Pancreas (tissue), 10 donors: ENCODE results near the gene TRNAU1AP. TPM values are rescaled to one million over a fixed set of nuclear protein-coding genes. Genes with fewer than 3 reads are reported as not detected.

Source experiments
- ATAC-seq, 4 donors: fragments of 200-7000 bp; cut with Tn5 transposase; one replicate each; pipeline versions ENCODE4 v1.8.0 to v1.9.1; 2020; ENCODE audit warnings: mild to moderate bottlenecking in 4 of 4, moderate library complexity in 4 of 4
- DNase-seq, 6 donors: peaks; one replicate each; pipeline ENCODE4 v3.0.0-alpha.2; 2020
- FAIRE-seq: peaks from 2 replicates; lab custom pipeline; 2012; peaks lifted over from hg19 to GRCh38; lab: Jason Lieb, UNC
- H3K27ac ChIP-seq, 4 donors: fragments of 200-600 bp; sonication (generic); 1 replicate in 3 of 4; 2 replicates in 1 of 4; pipeline versions ENCODE4 v1.5.0 to v1.8.0; 2020
- H3K27me3 ChIP-seq, 4 donors: fragments of 200-600 bp; one replicate each; pipeline ENCODE4 v1.8.0; 2021
- H3K36me3 ChIP-seq, 3 donors: fragments of 200-600 bp; sonication (generic) in 1 of 3; one replicate each; pipeline versions ENCODE4 v1.5.0 to v1.8.0; 2020 to 2021
- H3K4me1 ChIP-seq, 3 donors: fragments of 200-600 bp; one replicate each; pipeline ENCODE4 v1.8.0; 2021
- H3K4me3 ChIP-seq, 4 donors: fragments of 200-600 bp; sonication (generic) in 2 of 4; one replicate each; pipeline versions ENCODE4 v1.5.0 to v1.8.0; 2020 to 2021
- H3K9me3 ChIP-seq, 4 donors: fragments of 200-600 bp; one replicate each; pipeline ENCODE4 v1.8.0; 2021
- CTCF ChIP-seq, 4 donors: fragments of 200-600 bp; sonication (generic) in 3 of 4; IDR thresholded peaks; one replicate each; pipeline versions ENCODE4 v1.5.0 to v1.8.0; 2021; ENCODE audit warnings: antibody characterized with exemption in 4 of 4
- WGBS, 2 donors: extraction: QIAGEN DNeasy Blood & Tissue Kit; methylation state at CpG; one replicate each; pipeline ENCODE4 v1.1.7; 2013; 5-methylcytosine and 5-hydroxymethylcytosine counted together
- intact Hi-C, 3 donors: fragments of 100-400 bp; cut with DNase I; formaldehyde crosslinking; loops; one replicate each; pipeline versions ENCODE4 v1.11.1 to v1.14.2; 2022
- polyA plus RNA-seq, 2 donors: library from polyadenylated mRNA; stranded (reverse); fragments of 200-250 nt; gene quantifications; one replicate each; pipeline ENCODE4 v1.2.3, GENCODE V29; 2013
- total RNA-seq, 6 donors: library from RNA; stranded (reverse); fragmentation: NEBNext Ultra II Directional in 4 of 6; extraction: Animal tissue kit (Norgen Biotek cat#: 25700) in 4 of 6; gene quantifications; one replicate each; pipeline versions ENCODE4 v1.2.1 to v1.2.4, GENCODE V29; 2021 to 2023
- donor health status: healthy with polysubstance abuse.
- donor health status: DM: no; HTN: no; CAD: no; lungs with moderate emphysema.
- donor health status: DM: no; HTN: no; CAD: no.
- donor health status: control.
- donor health status: control.
- donor health status: Bipolar disorder and iron deficiency.
- donor health status: DM: yes; HTN: yes; CAD: no.
- donor health status: DM: no; HTN: no; CAD: no.
- donor health status: DM: no; HTN: no; CAD: no.
- donor health status: DM: yes; HTN: yes; CAD: no.

The TRNAU1AP gene
- total and polyA plus RNA-seq, 8 donors = 5.5 to 17.8 (median 10.5) TPM

GRCh38 chr1:28606771-28607170 lies 53.9 kb downstream of the TRNAU1AP start:
- FAIRE-seq (no peak), ATAC-seq (no peak), DNase-seq (no peak)
- no peaks in the 10 kb centered on the region for H3K27me3 ChIP-seq
- H3K27ac ChIP-seq = no peak overlapping the region
- intact Hi-C loops = loop anchor here in 1 of 3 donors (10.0 kb wide), 1 partner anchor 82 kb away; no protein-coding TSS in a partner anchor
- H3K4me1 ChIP-seq = no peaks in the 10 kb centered on the region
- WGBS, 2 donors = 89 to 93% methylated on average over 2 of the region's 2 CpGs
- no peak overlapping the region for H3K4me3 ChIP-seq
- no peaks in the 10 kb centered on the region for H3K9me3 ChIP-seq
- TF ChIP-seq CTCF (IDR thresholded peaks at IDR 0.05) = no peak
- H3K36me3 ChIP-seq = peaks cover 0 to 44% (median 12%) of the 10 kb centered on the region in 3 donors

- 83 to 86% methylated on average over 5 of the region's 5 CpGs for WGBS, 2 donors
- intact Hi-C loops = no loop called here
Measured at GRCh38 chr1:28613175-28613574, 60.3 kb downstream of the TRNAU1AP start.

More at GRCh38 chr1:28613175-28613574, 60.3 kb downstream of the TRNAU1AP start:
- Histone ChIP-seq H3K36me3 (peaks cover 0 to 46% (median 8%) of the 10 kb centered on the region in 3 donors), H3K4me1 (no peaks in the 10 kb centered on the region), H3K4me3 (no peak overlapping the region), H3K9me3 (no peaks in the 10 kb centered on the region), H3K27me3 (no peaks in the 10 kb centered on the region), H3K27ac (no peak overlapping the region)
- no peak for DNase-seq
- no peak for FAIRE-seq
- ATAC-seq = no peak
- no peak for TF ChIP-seq CTCF (IDR thresholded peaks at IDR 0.05)

Other genes with a start within 250 kb of the TRNAU1AP start
- gene MED18, start 224.0 kb upstream of the TRNAU1AP start, total RNA-seq = 1 to 10 TPM; 4.3 to 7.9 (median 6.5) TPM
- 10 to 100 TPM in 1 of 2 donors, 1 to 10 TPM in 1; 7.9 to 12.5 TPM for gene MED18, start 224.0 kb upstream of the TRNAU1AP start, polyA plus RNA-seq
- 10 to 100 TPM; 13.5 to 25.8 (median 15.9) TPM for gene PHACTR4, start 183.3 kb upstream of the TRNAU1AP start, total RNA-seq
- gene PHACTR4, start 183.3 kb upstream of the TRNAU1AP start, polyA plus RNA-seq = 10 to 100 TPM; 12.5 to 13.3 TPM
- gene RCC1, start 47.0 kb upstream of the TRNAU1AP start, total RNA-seq = 10 to 100 TPM in 4 of 6 donors, 1 to 10 TPM in 2; 5.4 to 18.5 (median 12.8) TPM
- 10 to 100 TPM in 1 of 2 donors, 1 to 10 TPM in 1; 8.7 to 11.4 TPM for gene RCC1, start 47.0 kb upstream of the TRNAU1AP start, polyA plus RNA-seq
- gene RAB42, start 39.2 kb downstream of the TRNAU1AP start, total RNA-seq = 1 to 10 TPM in 2 of 6 donors, under 1 TPM in 4; 0.14 to 3.0 (median 0.53) TPM
- gene RAB42, start 39.2 kb downstream of the TRNAU1AP start, polyA plus RNA-seq = under 1 TPM; 0.16 to 0.72 TPM
- 10 to 100 TPM in 3 of 6 donors, 1 to 10 TPM in 3; 7.5 to 13.2 (median 9.7) TPM for gene TAF12, start 90.0 kb downstream of the TRNAU1AP start, total RNA-seq
- gene TAF12, start 90.0 kb downstream of the TRNAU1AP start, polyA plus RNA-seq = 10 to 100 TPM; 10.7 to 12.7 TPM
- not detected for gene RNU11, start 95.5 kb downstream of the TRNAU1AP start, total RNA-seq
- gene RNU11, start 95.5 kb downstream of the TRNAU1AP start, polyA plus RNA-seq = not detected
- gene GMEB1, start 115.7 kb downstream of the TRNAU1AP start, total RNA-seq = 1 to 10 TPM; 3.6 to 7.7 (median 5.0) TPM
- 1 to 10 TPM; 2.2 TPM for gene GMEB1, start 115.7 kb downstream of the TRNAU1AP start, polyA plus RNA-seq
- 10 to 100 TPM; 17.3 to 40.6 (median 23.6) TPM for gene YTHDF2, start 183.9 kb downstream of the TRNAU1AP start, total RNA-seq
- 10 to 100 TPM; 19.7 to 28.2 TPM for gene YTHDF2, start 183.9 kb downstream of the TRNAU1AP start, polyA plus RNA-seq